HG03469 (cell line): ENCODE measurements around the gene CD46.

Experiments
- ATAC-seq: cut with Tn5 transposase; IDR thresholded peaks from one replicate; pipeline ENCODE4 v1.9.1; 2021; ENCODE audit warnings: mild to moderate bottlenecking, moderate library complexity, moderate number of reproducible peaks; ENCODE audit not compliant: unreplicated experiment

Gene CD46

GRCh38 chr1:207844371-207844770 lies 92.5 kb downstream of the CD46 start:
- no peak for ATAC-seq
